PFSK-1 (cell line): ENCODE data around the gene SIRT4.

Experiments used
- POLR2AphosphoS5 ChIP-seq: IDR thresholded peaks from 2 replicates; pipeline ENCODE4 v1.6.1; 2012; ENCODE audit warnings: low read depth, mild to moderate bottlenecking, control low read depth, low read length, moderate library complexity
- REST ChIP-seq, 2 experiments: IDR thresholded peaks; 2 replicates each; pipeline versions ENCODE4 v1.6.1 to v1.8.0; 2011 to 2012; ENCODE audit warnings: low read depth in 2 of 2, low read length in 2 of 2, control low read depth in 1 of 2, inconsistent platforms in 1 of 2, mild to moderate bottlenecking in 1 of 2, moderate library complexity in 1 of 2; ENCODE audit not compliant: insufficient read depth in 1 of 2
- TAF1 ChIP-seq: IDR thresholded peaks from 2 replicates; pipeline ENCODE4 v1.6.1; 2012; ENCODE audit warnings: low read length, control low read depth, borderline replicate concordance; ENCODE audit not compliant: insufficient read depth

- TF ChIP-seq REST (IDR thresholded peaks at IDR 0.05; ENCODE audit: insufficient read depth in 1 of 2, low read depth in 2 of 2, low read length in 2 of 2) (no peak), TAF1 (no peak), POLR2AphosphoS5 (no peak)
Observed at GRCh38 chr12:120262852-120263747, 39.0 kb upstream of the SIRT4 start.
